DMS153 (cell line): Measurements from ENCODE around the gene JMY.

Source experiments
- DNase-seq: peaks from one replicate; lab custom pipeline; 2025; lab: John Stamatoyannopoulos, UW

Gene JMY

GRCh38 chr5:79287907-79288306 is 52.0 kb downstream of the JMY start:
- no peak for DNase-seq

GRCh38 chr5:79295029-79295428 is 59.1 kb downstream of the JMY start:
- no peak for DNase-seq

- no peak for DNase-seq
These were observed 61.7 kb downstream of the JMY start for GRCh38 chr5:79297661-79298060.

GRCh38 chr5:79301046-79301712 is 65.2 kb downstream of the JMY start:
- no peak for DNase-seq

GRCh38 chr5:79302454-79302853 is 66.5 kb downstream of the JMY start:
- no peak for DNase-seq

GRCh38 chr5:79305706-79306105 is 69.8 kb downstream of the JMY start:
- no peak for DNase-seq

- no peak for DNase-seq
These were observed 83.1 kb downstream of the JMY start for GRCh38 chr5:79318935-79319614.

- no peak for DNase-seq
These were observed 93.5 kb downstream of the JMY start for GRCh38 chr5:79329453-79329852.

- DNase-seq, result no peak
These were observed 94.1 kb downstream of the JMY start for GRCh38 chr5:79330071-79330470.

GRCh38 chr5:79333852-79334557 is 98.1 kb downstream of the JMY start:
- DNase-seq, result no peak

- no peak for DNase-seq
These were observed 110.5 kb downstream of the JMY start for GRCh38 chr5:79346420-79346824.

- no peak for DNase-seq
These were observed 113.1 kb downstream of the JMY start for GRCh38 chr5:79349047-79349446.

GRCh38 chr5:79349881-79350280 is 114.0 kb downstream of the JMY start:
- no peak for DNase-seq

- DNase-seq, result no peak
These were observed 121.5 kb downstream of the JMY start for GRCh38 chr5:79357398-79357797.
